HG03060 (cell line): ENCODE data around the gene ZER1.

ENCODE experiments used
- ATAC-seq: cut with Tn5 transposase; IDR thresholded peaks from one replicate; pipeline ENCODE4 v1.9.1; 2021; ENCODE audit warnings: low read depth, moderate number of reproducible peaks; ENCODE audit not compliant: unreplicated experiment

ZER1 gene

DNA sequence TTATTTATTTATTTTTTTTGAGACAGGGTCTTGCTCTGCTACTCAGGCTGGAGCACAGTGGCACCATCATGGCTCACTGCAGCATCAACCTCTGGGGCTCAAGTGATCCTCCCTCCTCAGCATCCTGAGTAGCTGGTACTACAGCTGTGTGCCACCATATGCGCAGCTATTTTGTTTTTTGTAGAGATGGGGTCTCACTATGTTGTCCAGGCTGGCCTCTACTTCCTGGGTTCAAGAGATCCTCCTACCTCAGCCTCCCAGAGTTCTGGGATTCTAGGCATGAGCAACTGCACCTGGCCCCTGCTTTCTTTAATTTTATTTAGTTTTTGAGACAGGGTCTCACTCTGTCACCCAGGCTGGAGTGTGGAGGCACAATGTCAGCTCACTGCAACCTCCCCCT is 28.3 kb downstream of the ZER1 start:
- no peak for ATAC-seq

DNA sequence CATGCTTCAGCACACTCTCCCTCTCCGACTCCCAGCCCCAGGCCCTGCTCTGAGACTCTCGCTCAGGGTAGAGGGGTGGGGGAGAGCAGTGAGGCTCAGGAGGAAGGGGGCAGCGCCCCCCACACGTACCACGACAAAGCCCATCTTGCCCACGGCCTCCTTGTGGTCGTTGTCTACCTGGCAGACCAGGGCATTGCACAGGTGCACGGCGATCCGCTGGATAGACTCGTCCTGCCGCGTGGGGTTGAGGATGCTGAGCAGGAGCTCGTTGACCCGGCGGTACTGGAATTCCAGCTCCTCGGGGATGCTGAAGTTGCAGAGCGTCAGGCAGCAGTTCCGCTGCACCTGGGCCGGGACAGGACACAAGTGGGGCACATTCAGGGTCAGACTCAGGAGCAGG is 29.3 kb downstream of the ZER1 start:
- no peak for ATAC-seq

DNA sequence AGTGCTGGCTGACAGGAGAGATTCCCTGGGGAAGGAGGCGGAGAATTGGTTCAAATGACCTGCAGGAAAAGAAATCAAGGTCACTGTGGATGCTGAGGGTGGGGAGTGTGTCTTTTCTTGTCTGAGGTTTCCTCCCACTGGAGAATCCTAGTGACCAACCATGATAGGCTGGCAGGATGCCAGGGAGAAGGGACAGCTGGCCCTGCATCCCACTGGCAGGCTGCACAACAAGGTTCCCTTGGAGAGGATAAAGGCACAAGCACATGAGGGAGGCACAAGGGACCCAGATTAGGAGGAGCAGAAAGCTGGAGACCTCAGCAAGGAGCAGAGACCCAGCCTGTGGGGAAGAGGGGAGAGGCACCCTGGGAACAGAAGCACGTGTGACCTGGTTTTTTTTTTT is 36.4 kb downstream of the ZER1 start:
- ATAC-seq: no peak

DNA sequence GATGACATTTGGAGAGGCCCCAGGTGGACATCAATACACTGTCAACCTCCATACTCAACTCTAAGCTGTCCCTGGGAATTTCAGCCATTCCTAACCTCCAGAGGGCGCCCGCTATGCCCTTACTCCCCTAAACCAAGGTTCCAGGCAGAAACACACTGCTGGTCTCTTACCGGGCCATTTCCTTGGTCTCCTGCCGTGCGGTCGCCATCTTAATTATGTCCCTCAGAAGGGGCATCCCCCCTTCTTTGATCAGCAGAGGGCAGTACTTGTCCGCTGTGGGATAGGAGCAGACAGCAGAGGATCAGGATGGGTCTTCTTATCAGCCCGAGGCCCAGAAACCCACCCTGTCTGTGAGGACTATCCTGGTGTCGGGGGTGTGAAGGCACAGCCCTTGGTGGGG is 38.5 kb downstream of the ZER1 start:
- ATAC-seq: no peak

DNA sequence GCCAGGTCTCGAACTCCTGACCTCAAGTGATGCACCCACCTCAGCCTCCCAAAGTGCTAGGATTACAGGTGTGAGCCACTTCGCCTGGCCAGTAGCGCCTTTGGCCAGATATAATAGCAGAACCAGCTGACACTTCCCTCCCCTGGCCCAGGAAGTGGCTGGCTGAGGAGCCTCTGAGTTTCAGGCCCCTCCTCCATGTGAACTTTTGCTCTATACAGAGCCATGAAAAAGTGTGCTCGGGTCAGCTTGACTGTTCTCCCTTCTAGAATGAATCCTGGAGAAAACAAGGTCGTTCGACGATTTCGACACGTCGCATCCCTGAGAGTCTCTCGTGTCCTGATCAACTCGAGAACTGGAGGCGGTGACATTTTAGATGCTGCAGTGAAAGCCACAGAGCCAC is 39.2 kb downstream of the ZER1 start:
- no peak for ATAC-seq

DNA sequence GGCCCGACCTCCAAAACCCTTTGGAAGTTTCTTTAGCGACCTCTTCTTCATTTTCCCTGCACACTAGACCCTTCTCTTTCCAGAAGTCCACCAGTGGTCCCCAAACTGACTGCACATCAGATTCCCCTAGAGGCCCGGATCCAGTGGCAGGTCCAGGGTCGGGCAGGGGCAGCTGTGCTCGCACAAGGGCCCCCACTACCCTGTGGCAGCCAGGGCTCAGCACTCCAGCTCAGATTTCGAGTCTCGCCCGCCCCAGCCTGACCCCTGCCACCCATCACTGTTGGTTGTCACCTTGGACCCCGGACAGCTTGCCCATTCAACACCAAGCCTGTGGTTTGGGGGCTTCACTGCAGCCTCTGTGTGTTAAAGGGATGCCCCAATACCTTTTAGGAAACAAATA is 40.0 kb downstream of the ZER1 start:
- ATAC-seq: no peak

DNA sequence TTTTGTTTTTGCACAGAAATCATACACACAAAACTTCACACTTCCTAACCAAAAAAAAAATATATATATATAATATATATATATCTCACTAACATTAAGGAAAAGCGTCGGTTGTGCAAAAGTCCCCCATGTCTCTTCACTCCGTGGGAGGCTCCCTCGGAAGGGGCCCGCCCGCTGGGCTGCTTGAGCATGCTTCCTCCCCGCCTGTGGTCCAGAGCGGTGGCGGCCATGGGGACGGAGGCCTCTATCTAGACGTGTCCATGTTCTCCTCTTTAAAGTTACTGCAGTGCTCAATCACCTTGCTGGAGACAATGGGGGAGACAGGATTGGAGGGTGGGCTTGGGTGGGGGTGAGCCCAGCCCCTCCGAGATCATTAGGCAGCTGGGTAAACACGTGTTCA is 40.6 kb downstream of the ZER1 start:
- no peak for ATAC-seq

DNA sequence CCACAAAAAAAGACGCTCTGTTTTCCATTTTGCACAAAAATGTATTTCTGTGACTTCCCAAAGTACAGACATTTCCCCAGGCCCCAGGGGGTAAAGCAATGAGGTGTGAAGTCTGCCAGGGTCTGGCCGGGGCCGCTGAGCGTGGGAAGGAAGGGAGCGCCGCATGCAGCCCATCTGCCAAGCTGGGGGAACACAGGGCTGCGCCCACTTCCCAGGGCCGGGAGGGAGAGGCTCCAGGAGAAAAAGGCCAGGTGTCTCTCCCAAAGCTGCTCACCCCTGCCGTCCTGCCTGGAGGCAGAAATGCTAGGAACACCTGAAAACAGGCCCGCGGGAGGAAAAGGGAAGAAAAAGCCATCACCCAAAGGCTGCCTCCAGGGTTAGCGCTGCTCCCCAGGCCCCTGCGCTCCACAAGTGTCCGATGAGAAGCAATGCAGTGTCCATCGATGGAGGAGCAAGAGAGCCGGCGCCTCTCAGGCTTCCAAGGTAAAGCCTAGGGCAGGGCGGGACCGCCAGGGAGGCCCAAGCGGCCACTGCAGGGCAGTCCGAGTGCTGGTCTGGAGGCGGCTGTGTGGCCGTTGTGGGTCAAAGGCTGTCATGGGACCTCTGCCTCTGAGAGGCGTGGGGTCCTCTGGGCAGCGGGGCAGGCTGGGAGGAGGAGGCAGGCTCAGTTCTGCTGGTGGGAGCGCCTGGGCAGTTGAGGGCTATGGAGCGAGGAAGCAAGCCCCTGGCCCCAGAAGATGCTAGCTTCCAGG is 41.8 kb downstream of the ZER1 start:
- ATAC-seq: no peak

DNA sequence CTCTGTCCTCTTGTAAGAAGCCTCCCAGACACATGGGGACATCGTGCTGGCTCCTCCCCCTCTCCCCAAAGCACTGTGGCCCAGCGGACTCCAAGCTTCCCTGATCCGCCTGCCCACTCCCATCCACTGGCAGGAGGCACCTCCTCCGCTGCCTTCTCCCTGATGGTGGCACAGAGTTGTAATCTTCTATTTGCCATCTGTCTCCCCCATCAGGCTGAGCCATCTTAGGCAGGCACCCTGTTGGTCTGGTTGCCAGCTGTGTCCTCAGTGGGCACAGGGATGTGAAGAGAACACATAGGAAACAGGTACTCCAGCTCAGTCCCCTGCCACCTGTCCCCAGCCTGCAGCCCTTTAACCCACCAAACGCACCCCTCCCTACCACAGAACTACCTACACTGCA is 42.4 kb downstream of the ZER1 start:
- no peak for ATAC-seq

DNA sequence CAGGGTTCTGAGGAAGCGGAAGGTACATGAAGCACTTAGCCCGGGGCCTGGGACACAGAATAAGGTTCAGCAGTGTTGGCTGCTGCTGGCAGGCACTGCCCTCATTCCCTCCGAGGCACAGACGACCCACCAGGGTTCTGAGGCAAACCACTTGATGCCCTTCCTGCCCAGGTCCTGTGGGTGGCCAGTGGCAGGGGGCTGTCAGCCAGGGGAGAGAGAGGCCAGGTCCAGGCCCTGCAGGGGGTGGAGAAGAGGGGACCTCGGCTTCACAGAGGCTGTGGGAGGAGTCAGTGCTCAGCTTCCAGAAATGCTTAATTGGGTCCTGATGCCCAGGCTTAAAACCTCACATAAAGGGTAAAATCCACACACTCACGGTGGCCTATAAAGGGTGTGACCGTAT is 43.4 kb downstream of the ZER1 start:
- ATAC-seq: no peak

DNA sequence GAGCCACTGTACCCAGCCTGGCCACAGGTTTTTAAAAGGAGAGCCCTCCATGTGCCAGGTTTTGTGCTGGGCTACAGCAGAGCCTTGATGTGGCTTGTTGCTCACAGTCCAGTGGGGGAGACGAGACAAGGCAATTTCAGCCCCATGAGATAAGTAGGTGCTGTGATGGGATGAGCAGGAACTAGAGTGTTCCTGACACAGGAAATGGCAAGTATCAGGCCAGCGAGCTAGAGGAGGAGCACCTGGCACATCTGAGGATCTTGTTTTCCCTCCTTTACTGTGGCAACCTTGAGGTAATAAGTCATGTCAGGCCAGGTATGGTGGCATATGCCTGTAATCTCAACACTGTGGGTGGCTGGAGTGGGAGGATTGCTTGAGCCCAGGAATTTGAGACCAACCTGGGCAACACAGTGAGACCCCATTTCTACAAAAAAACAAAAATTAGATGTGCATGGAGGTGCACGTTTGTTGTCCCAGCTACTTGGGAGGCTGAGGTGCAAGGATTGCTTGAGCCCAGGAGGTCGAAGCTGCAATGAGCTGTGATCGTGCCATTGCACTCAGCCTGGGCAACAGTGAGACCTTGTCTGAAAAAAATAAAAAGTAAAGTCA is 44.0 kb downstream of the ZER1 start:
- no peak for ATAC-seq

DNA sequence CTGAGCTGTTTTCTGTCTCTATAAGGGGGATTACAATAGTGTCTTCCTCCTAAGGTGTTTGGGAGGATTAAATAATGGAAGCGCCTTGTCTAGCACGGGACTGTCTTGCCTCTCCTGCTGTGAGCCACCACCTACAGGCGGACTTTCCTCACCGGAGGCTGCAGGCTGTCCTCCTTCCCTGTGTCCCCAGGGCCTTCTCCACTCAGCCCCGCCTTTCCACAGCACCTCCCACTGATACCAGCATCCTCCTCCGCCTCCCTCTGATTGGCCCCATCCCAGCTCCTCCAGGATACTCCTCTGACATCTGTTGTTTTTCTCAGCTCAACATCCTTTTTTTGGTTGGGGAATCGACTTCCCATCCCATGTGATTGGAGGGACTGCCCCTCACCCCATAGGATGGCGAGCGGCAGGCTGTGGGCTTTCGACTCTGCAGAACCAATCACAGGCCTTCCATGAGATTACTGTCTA is 46.9 kb downstream of the ZER1 start:
- ATAC-seq: no peak

DNA sequence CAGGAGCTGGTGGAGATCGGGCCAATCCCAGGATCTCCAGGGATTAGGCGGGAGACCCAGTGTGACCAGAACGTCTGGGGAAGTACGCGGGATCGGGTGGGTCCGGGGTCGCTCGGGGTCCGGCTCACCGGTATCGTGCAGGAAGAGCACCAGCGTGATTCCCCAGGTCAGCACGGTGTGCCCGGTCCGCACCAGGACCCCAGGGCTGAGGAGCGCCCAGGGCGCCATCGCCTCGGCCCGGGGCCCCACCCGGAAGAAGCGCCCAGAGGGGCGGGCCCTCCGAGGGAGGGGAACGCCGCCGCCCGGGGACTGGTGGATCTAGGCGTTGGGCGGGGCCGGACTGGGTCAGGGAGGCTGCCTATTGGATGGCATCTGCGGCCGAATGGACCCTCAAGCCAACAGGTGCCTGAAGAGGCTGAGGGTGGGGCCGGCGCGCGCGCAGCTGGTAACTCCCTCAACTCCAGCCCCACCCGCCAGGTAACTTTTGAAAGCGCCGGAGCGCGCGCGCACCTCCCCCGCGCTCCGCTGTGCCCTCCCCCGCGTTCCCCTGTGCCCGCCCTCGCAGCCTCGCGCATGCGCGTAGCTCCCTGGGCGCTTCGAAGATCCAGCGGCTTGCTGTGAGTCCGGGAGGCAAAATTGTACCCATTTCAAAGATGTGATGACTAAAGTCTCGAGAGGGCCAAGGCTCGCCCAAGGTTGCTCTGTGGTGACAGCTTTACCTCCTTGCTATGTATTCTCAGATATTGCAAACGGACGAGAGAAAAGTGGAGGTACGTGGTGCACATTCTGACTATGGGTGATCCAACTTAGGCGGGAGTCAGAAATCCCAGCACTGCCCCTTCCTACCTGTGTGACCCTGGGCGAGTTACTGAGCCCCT is 47.6 kb downstream of the ZER1 start, which contains the start of gene ZDHHC12:
ZDHHC12 (minus strand) TSS at position 262 of the 878 bp plus-strand sequence; CDS start at position 228, 34 bp downstream.
- peak; percentile 86 for ATAC-seq

DNA sequence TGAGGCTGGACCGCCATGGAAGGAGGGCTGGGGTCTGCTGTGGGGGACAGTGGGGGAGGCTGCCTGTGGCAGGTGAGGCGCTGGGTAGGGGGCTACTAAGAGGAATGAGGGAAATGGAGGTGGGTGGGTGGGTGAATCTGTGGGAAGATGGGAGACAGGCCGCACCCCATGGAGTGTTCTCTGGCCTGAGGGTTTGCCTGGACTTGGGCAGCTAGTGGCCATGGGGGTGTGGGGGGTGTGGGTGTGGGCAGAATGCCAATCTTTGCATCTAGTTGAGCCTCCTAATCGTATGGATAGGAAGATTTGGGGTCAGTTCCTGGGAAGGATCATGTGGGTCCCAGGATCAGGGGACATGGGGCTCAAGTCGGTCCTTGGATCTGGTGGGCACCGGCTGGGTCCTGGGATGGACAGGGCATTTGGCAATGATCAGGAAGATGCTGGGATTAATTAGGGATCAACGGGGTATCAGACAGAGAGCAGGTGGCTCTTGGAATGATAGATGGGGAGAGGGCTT is 48.3 kb downstream of the ZER1 start:
- ATAC-seq: no peak

DNA sequence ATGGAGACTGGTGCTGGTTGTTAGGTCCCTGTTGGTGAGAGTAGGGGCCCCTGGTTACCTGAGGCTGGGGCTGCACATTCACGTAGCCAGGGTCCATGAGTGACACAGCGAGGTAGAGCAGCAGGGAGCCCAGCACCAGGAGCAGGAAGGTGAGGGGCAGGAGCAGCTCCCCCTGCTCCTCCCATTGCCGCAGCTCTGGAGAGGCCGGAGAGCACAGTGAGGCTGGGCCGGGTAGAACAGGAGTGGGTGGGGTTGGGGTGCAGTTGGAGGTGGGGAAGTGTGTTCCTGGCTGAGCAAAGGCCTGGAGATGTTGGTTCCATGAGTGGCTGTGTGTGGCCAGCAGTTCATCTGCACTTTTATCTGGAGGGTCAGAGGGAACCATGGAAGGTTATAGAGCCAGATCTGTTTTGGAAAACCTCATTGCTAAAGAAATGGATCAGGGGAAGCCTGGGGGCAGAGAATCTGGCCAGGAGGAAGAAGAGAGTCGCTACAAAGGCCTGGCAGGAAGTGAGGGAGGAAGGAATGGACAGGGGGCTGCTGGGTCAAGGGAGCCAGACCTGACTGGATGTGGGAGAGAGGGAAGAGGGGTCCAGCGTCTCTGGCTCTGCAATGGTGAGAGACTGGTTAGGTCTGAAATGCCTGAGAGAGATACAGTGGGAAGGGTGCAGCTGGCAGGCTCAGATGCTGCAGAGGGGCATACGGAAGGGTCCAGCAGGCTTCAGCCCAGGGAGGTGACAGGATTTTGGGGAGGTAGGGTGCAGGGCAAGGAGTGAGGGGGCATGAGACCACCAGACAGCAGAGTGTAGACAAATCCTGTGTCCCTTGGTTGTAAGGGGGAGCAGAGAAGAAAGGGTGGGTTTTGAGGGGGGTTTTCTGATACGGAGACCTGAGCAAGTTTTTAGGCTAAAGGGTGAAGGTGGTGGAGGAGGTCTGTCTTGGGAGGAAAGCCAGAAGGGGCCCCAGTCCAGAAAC is 49.1 kb downstream of the ZER1 start:
- no peak for ATAC-seq

DNA sequence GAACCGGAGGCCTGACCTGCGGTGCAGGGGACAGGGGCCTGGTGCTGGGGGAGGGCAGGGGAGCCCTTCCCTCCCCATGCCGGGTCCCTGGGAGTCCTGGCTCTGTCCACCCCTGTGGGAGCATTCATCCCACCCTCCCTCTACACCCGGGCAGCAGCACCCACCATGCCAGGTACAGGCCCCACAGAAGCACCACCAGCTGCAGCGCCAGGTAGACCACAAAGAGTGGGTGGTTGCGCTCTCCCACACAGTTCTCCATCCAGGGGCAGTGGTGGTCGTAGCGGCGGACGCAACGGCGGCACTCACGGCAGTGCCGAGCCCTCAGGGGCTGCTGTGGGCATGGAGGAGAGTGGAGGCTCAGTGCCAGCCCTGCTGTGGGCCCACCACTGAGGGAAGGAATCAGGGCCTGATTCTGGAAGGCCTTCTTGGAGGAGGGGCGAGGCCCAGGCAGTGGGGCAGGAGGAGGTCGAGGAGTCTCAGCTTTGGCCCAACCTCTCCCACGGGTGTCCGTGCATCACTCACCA is 50.2 kb downstream of the ZER1 start:
- no peak for ATAC-seq

DNA sequence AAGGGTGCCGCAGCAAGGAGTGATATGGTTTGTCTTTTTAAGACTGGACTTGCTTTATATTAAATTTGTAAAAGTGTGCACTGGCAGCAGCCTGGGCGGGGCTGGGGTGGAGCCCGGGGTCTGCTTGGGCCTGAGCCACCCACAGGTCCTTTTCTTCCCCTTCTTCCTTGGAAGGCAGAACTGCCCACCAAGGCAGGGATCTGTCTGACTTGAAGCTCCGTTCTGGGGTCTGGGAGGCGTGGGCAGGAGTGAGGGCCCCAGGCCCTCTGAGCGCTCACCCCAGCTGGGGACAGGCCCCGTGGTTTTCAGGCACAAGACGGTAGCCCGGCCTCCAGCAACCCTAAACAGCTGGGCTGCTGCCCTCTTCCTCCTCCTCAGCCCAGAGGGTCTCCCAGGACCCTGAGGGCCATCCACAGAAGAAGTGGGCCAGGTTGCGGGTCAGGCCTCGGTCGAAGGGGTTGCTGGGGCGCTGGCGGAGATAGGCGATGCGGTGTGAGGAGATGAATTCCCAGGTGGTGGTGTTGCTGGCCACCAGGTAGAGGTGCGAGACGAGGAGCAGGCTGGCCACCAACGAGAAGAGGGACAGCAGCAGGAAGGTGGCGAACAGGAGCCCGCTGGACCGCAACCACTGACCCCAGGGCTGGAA is 50.8 kb downstream of the ZER1 start:
- ATAC-seq: no peak

DNA sequence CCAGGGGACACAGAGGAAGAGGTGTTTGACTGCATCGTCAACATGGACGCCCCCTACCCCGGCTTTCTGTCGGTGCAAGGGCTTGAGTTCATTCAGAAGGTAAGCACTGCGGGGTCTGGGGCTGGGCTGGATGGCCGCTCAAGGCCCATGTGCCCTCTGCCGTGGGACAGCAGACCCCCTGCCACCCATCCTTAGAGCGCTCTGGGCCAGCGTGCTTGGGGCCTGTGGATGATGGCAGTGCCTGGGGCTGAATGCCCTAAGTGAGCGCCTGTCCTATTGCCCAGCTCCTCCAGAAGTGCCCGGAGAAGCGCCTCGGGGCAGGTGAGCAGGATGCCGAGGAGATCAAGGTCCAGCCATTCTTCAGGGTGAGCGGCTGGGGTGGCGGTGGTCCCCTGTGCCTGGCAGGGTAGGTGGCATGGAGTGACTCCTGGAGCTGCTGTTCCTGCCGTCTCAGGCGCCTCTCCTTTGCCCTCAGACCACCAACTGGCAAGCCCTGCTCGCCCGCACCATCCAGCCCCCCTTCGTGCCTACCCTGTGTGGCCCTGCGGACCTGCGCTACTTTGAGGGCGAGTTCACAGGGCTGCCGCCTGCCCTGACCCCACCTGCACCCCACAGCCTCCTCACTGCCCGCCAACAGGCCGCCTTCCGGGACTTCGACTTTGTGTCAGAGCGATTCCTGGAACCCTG is 51.7 kb downstream of the ZER1 start:
- no peak for ATAC-seq

DNA sequence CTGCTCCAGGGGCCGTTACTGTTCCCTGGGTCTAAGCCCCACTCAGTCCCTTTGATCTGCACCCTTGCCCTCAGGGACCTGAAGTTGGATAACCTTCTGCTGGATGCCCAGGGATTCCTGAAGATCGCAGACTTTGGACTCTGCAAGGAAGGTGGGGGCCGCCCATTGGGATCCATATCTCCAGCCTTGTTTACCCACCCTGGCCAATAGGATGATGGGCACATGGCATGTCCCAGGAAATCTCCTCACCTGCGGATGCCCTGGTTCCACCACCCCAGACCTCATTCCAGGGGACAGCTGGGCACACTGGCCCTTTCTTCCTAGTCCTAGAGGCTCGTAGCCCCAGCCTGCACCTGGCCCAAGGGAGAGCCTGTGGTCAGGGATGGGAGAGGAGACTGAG is 53.3 kb downstream of the ZER1 start:
- ATAC-seq: no peak
